Esophagus squamous epithelium (tissue), 4 donors: Measurements from ENCODE around the gene GRIK2.

Source experiments
- POLR2A ChIP-seq, 4 donors: fragments of 450-650 bp; IDR thresholded peaks; one replicate each; pipeline ENCODE4 v1.6.1; 2017; ENCODE audit warnings: antibody characterized with exemption in 4 of 4, mild to moderate bottlenecking in 4 of 4, moderate library complexity in 3 of 4
- TF ChIP-seq, protein P1 (sequence below), 6 experiments: fragments of 450-650 bp in 4 of 6; fragments of 200-600 bp in 2 of 6; sonication (generic) in 2 of 6; IDR thresholded peaks; one replicate each; pipeline ENCODE4 v1.5.1; 2016 to 2019; ENCODE audit warnings: antibody characterized with exemption in 6 of 6, mild to moderate bottlenecking in 4 of 6, moderate library complexity in 4 of 6

DNA sequence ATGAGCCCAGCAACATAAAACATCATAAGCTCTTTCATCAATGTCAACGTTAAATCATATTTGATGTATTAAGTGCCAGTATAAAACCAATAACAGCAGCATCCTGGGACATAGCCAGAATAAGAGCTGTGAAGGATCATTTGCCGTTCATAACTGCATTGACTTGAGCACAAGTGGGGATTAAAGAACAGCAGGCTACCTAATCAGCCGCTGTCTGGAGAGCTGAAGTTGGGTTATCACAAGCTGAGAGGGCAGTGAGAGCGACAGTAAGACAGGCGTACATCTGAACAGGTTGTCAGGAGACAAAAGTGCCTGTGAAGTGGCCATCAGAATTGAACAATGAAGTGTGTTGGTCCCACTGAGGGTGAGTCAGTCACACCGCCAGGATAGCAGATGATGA lies 269.6 kb downstream of the GRIK2 start:
- TF ChIP-seq, protein P1, sequence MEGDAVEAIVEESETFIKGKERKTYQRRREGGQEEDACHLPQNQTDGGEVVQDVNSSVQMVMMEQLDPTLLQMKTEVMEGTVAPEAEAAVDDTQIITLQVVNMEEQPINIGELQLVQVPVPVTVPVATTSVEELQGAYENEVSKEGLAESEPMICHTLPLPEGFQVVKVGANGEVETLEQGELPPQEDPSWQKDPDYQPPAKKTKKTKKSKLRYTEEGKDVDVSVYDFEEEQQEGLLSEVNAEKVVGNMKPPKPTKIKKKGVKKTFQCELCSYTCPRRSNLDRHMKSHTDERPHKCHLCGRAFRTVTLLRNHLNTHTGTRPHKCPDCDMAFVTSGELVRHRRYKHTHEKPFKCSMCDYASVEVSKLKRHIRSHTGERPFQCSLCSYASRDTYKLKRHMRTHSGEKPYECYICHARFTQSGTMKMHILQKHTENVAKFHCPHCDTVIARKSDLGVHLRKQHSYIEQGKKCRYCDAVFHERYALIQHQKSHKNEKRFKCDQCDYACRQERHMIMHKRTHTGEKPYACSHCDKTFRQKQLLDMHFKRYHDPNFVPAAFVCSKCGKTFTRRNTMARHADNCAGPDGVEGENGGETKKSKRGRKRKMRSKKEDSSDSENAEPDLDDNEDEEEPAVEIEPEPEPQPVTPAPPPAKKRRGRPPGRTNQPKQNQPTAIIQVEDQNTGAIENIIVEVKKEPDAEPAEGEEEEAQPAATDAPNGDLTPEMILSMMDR (IDR thresholded peaks at IDR 0.05): no peak
- no peak for TF ChIP-seq POLR2A (IDR thresholded peaks at IDR 0.05)
